ENCODE measurements around the gene SH2B2. TPM values are rescaled to one million over a fixed set of nuclear protein-coding genes. Genes with fewer than 3 reads are reported as not detected.

The SH2B2 gene
- total RNA-seq, 4 donors from 2014 or later = 32.7 to 62.0 (median 43.5) TPM

DNA sequence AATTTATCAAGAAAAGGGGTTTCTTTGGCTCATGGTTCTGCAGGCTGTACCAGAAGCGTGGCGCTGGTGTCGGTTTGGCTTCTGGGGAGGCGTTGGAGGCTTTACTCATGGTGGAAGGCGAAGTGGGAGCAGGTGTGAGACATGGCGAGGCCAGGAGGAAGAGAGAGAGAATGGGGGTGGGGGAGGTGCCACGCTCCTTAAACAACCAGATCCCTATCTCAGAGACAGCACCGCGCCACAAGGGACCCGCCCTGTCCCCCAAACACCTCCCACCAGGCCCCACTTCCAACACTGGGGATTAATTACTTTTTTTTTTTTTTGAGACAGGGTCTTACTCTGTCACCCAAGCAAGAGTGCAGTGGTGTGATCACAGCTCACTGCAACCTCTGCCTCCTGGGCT, 18.0 kb upstream of the SH2B2 start:
- in situ Hi-C loops (cut with MboI; ENCODE audit: low sequenced_read_pairs in 4 of 4) = loop anchor here in 3 of 4 donors (5.0 to 25.0 kb wide), 2 partner anchors 581 to 726 kb away; no protein-coding TSS in a partner anchor
- TF ChIP-seq POLR2A (IDR thresholded peaks at IDR 0.05) = no peak
- TF ChIP-seq, protein P1, sequence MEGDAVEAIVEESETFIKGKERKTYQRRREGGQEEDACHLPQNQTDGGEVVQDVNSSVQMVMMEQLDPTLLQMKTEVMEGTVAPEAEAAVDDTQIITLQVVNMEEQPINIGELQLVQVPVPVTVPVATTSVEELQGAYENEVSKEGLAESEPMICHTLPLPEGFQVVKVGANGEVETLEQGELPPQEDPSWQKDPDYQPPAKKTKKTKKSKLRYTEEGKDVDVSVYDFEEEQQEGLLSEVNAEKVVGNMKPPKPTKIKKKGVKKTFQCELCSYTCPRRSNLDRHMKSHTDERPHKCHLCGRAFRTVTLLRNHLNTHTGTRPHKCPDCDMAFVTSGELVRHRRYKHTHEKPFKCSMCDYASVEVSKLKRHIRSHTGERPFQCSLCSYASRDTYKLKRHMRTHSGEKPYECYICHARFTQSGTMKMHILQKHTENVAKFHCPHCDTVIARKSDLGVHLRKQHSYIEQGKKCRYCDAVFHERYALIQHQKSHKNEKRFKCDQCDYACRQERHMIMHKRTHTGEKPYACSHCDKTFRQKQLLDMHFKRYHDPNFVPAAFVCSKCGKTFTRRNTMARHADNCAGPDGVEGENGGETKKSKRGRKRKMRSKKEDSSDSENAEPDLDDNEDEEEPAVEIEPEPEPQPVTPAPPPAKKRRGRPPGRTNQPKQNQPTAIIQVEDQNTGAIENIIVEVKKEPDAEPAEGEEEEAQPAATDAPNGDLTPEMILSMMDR (IDR thresholded peaks at IDR 0.05 in 4 of 5, conservative IDR thresholded peaks at IDR 0.05 in 1 of 5) = no peak
- no peaks in the 10 kb centered on the region for H3K9me3 ChIP-seq

DNA sequence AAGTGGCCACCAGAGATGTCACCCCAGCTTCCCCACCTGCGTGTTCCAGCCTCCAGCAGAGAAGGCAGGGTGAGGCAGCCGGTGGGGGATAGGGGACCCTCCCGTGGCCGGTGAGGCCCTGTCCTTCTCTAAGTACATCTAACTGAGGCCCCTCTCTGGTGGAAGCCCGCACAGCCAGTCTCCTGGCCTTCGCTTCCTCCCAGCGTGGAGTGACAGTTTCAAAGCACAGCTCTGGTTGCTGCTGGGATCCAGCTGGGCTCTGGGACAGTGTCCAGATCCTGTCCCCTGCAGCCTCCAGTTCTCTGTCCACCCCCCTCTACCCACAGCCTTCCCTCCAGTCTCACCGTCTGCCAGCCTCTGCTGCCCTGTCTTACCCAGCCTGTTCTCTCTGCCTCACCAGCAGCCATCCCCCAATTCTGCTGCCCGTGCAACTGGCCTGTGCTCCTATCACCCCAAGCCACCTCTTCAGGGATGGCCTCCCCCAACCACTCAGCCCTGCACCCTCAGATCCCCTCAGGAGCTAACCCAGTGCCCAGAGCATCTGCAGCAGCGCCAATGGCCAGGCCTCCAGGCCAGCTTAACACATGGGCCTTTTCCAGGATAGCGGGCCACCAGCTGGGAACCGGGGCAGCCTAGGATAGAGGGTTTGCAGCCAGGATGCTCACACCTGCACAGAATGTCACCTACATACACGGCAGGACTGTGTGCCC, 16.3 kb upstream of the SH2B2 start:
- Histone ChIP-seq H3K36me3 (no peaks in the 10 kb centered on the region), H3K4me1 (no peaks in the 10 kb centered on the region), H3K9me3 (no peaks in the 10 kb centered on the region), H3K4me3 (no peak overlapping the region), H3K27me3 (no peaks in the 10 kb centered on the region), H3K27ac (no peak overlapping the region)
- no peak for ATAC-seq
- in situ Hi-C loops (cut with MboI; ENCODE audit: low sequenced_read_pairs in 4 of 4) (loop anchor here (5.0 to 25.0 kb wide), 3 partner anchors 583 to 728 kb away; no protein-coding TSS in a partner anchor), intact Hi-C loops (cut with DNase I; ENCODE audit: low total_unique reads) (loop anchor here (10.0 kb wide), 1 partner anchor 906 kb away; the partner anchor contains the start of gene COL26A1)
- DNase-seq = no peak
- TF ChIP-seq, protein P1 (IDR thresholded peaks at IDR 0.05 in 4 of 5, conservative IDR thresholded peaks at IDR 0.05 in 1 of 5) = no peak
- no peak for TF ChIP-seq POLR2A (IDR thresholded peaks at IDR 0.05)

More for the DNA sequence above, 18.0 kb upstream of the SH2B2 start:
- intact Hi-C loops (cut with DNase I; ENCODE audit: low total_unique reads) = no loop called here
- no peak overlapping the region for H3K4me3 ChIP-seq
- H3K36me3 ChIP-seq = no peaks in the 10 kb centered on the region
- DNase-seq (no peak), ATAC-seq (no peak)
- H3K27ac ChIP-seq = no peak overlapping the region
- H3K4me1 ChIP-seq = no peaks in the 10 kb centered on the region
- no peaks in the 10 kb centered on the region for H3K27me3 ChIP-seq

DNA sequence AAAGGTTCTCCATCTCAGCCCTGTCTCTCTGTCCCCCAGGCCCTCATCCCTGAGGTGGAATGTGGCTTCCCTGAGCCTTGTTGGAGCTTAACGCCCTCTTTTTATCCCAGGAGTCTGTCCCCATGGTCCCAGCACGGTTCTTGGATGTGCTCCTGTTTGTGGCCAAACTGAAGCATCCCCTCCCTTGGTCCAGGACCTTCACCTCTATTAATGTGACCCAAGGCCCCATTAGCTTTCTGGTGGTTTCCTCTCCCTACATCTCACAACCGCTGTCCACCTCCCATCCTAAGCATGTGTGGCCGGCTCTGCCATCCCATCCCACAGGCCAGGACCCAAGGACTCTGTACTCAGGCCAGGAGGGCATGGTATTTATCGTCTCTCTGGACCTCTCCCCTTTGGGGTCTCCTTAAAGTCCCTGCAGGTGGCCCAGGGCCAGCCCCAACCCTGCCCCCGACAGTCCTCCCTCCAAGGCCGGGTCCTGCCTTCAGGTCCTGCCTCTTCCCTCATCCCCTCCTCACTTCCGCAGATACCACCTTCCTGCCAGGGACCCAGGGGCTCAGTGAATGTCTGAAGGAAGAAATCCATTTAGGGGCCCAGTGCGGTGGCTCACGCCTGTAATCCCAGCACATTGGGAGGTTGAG, 15.4 kb upstream of the SH2B2 start:
- ATAC-seq = no peak
- no peak for DNase-seq
- Histone ChIP-seq H3K4me1 (no peaks in the 10 kb centered on the region), H3K36me3 (no peaks in the 10 kb centered on the region), H3K27ac (no peak overlapping the region), H3K9me3 (no peaks in the 10 kb centered on the region), H3K4me3 (no peak overlapping the region), H3K27me3 (no peaks in the 10 kb centered on the region)
- in situ Hi-C loops (cut with MboI; ENCODE audit: low sequenced_read_pairs in 4 of 4) (loop anchor here (5.0 to 25.0 kb wide), 3 partner anchors 584 to 729 kb away; no protein-coding TSS in a partner anchor), intact Hi-C loops (cut with DNase I; ENCODE audit: low total_unique reads) (loop anchor here (10.0 kb wide), 1 partner anchor 906 kb away; the partner anchor contains the start of gene COL26A1)
- TF ChIP-seq, protein P1 (IDR thresholded peaks at IDR 0.05 in 4 of 5, conservative IDR thresholded peaks at IDR 0.05 in 1 of 5) = no peak
- TF ChIP-seq POLR2A (IDR thresholded peaks at IDR 0.05) = no peak

DNA sequence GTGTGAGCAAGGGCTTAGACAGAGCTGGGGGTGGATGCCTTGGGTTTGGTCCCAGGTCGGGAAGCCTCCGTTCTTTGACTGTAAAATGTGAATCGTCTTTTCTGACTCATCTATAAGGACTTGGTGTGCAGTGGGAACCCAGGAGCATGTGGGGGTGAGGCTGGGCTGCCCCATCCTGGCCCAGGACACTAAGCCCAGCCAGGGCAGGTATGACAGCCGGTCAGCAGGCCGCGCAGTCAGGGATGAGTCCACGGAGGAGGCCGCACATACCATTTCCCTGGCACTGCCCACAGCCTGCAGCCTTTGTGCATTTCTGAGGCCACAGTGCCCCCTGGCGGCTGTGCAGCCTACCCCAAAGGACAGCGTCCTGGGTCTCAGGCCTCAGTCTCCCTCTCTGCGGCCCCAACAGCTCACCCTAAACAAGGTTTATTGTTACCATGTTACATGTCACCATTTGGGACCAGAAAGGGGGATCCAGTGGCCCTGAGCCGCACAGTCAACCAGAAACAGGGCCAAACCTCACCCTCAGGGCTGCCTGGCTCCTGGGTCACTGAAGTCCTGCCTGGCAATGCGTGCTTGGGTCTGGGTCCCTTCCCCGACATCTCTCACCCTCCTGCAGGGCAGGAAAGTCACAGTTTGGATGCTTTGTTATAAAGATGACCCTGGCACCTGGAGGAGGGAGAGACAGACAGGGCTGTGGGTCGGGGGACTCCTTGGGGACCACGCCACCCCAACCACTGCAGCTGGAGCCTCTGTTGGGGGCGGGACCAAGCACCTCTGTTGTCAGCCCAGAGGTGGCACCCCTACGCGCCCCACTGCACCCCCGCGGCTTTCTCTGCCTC, 14.4 kb upstream of the SH2B2 start:
- TF ChIP-seq, protein P1 (IDR thresholded peaks at IDR 0.05 in 4 of 5, conservative IDR thresholded peaks at IDR 0.05 in 1 of 5) = peak; percentile 86 to 95 (median 93)
- TF ChIP-seq POLR2A (IDR thresholded peaks at IDR 0.05) = no peak
- Histone ChIP-seq H3K36me3 (no peaks in the 10 kb centered on the region), H3K4me3 (no peak overlapping the region), H3K9me3 (no peaks in the 10 kb centered on the region), H3K27ac (no peak overlapping the region), H3K27me3 (no peaks in the 10 kb centered on the region), H3K4me1 (no peaks in the 10 kb centered on the region)
- intact Hi-C loops (cut with DNase I; ENCODE audit: low total_unique reads) (loop anchor here (1.0 to 10.0 kb wide), 3 partner anchors 670 to 907 kb away; partner anchors contain the start of gene COL26A1), in situ Hi-C loops (cut with MboI; ENCODE audit: low sequenced_read_pairs in 4 of 4) (loop anchor here (5.0 to 25.0 kb wide), 3 partner anchors 585 to 730 kb away; no protein-coding TSS in a partner anchor)
- peak; percentile 81 to 91 for ATAC-seq
- DNase-seq = peak; percentile 52 to 71

Measured in gastrocnemius medialis (tissue), 4 donors.